ENCODE measurements around the gene EZH1. TPM values are rescaled to one million over a fixed set of nuclear protein-coding genes. Genes with fewer than 3 reads are reported as not detected.

The EZH1 gene
- total and polyA plus RNA-seq, 10 of the 15 experiments (the other 5 are each of a cell fraction or from before 2014, with no cell fraction given) = 6.1 to 43.3 (median 16.8) TPM

- TF ChIP-seq ATF3 (IDR thresholded peaks at IDR 0.05; ENCODE audit: borderline replicate concordance, extremely low read depth, low read depth, low read length) = no peak
Observed at GRCh38 chr17:42669977-42670788, 74.7 kb downstream of the EZH1 start (continued).

DNA sequence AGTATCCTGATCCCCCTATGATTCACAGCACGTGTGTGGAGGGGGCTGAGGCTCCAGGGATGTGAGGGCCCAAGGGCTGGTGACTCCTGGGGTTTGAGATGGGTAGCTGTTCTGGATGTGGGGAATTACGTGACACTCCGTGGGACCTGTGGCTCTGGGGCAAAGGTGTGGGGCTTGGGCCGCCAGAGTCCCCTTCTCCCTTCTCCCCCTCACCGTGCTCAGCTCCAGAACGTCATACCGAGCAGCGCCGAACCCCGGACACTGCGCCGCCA is 75.2 kb downstream of the EZH1 start:
- ATAC-seq (no peak), FAIRE-seq (no peak), DNase-seq (ENCODE audit: low read depth, low spot score) (no peak)
- H3K4me3 ChIP-seq = no peak overlapping the region
- POLR2A ChIA-PET = interaction anchor here (0.6 kb wide), 1 partner anchor 397 kb away, joined by 3 read pairs; no protein-coding TSS in a partner anchor
- no peak overlapping the region for H3K4me2 ChIP-seq (ENCODE audit: control insufficient read depth, insufficient read depth)
- H3K9ac ChIP-seq (ENCODE audit: control insufficient read depth, insufficient read depth, low read length) = no peak overlapping the region
- no peaks in the 10 kb centered on the region for H3K27me3 ChIP-seq (replicated peaks in 1 of 2; ENCODE audit: control insufficient read depth in 2 of 2, insufficient read depth in 2 of 2, low read length in 1 of 2)
- BruUV-seq (replicated peaks) = no TSS peak
- intact Hi-C loops (cut with micrococcal nuclease; ENCODE audit: unreplicated experiment) = no loop called here
- RAD21 ChIA-PET (ENCODE audit: unreplicated experiment) = interaction anchor here (1.0 kb wide), 1 partner anchor 51 kb away, joined by 3 read pairs; no protein-coding TSS in a partner anchor
- peaks cover 3% of the 10 kb centered on the region; the same call in 1 of the 2 replicates for H3K4me1 ChIP-seq (ENCODE audit: control insufficient read depth, insufficient read depth, low read length)
- peaks cover 8% of the 10 kb centered on the region for H3K79me2 ChIP-seq (ENCODE audit: control insufficient read depth, insufficient read depth, low read length)
- no peak overlapping the region for H2AFZ ChIP-seq (ENCODE audit: control insufficient read depth, low read depth, low read length)
- CTCF ChIA-PET = interaction anchor here (1.3 to 1.6 kb wide), 3 partner anchors 10 to 91 kb away, joined by 3 to 6 read pairs (median 3); partner anchors contain the start of genes RETREG3 and TUBG1
- in situ Hi-C loops (cut with MboI) = no loop called here
- SMC1A ChIA-PET (ENCODE audit: uncharacterized antibody, unreplicated experiment) = interaction anchor here (0.5 to 0.8 kb wide), 2 partner anchors 11 to 122 kb away, joined by 3 read pairs; no protein-coding TSS in a partner anchor
- no peaks in the 10 kb centered on the region for H4K20me1 ChIP-seq (ENCODE audit: control insufficient read depth, insufficient read depth)
- peaks cover 25 to 32% of the 10 kb centered on the region in 2 experiments; a peak in 3 of 4 replicates for H3K36me3 ChIP-seq (ENCODE audit: control insufficient read depth in 2 of 2, insufficient read depth in 2 of 2, low read length in 1 of 2)
- WGBS (ENCODE audit: insufficient coverage, insufficient replicate concordance, low lambda C conversion rate, missing lambda C conversion rate) = 90% methylated on average over 3 of the region's 12 CpGs
- no peaks in the 10 kb centered on the region for H3K9me3 ChIP-seq (replicated peaks; ENCODE audit: control insufficient read depth, insufficient read depth, low read length)
- TF ChIP-seq TCF3 (IDR thresholded peaks at IDR 0.05; ENCODE audit: borderline replicate concordance, insufficient read depth, low read depth, low read length) (no peak), KAT2A (conservative IDR thresholded peaks at IDR 0.05; ENCODE audit: control insufficient read depth, low read depth, low read length) (no peak), NKRF (conservative IDR thresholded peaks at IDR 0.05) (no peak), POLR2A (IDR thresholded peaks at IDR 0.05; ENCODE audit: low read depth, low read length) (peak; percentile 16; the same call in 1 of the 2 replicates), RAD51 (IDR thresholded peaks at IDR 0.05) (no peak)
- TF ChIP-seq, protein P1, sequence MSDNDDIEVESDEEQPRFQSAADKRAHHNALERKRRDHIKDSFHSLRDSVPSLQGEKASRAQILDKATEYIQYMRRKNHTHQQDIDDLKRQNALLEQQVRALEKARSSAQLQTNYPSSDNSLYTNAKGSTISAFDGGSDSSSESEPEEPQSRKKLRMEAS (IDR thresholded peaks at IDR 0.05; ENCODE audit: low read depth, low read length) = no peak
- no peak overlapping the region for H3K27ac ChIP-seq (ENCODE audit: control insufficient read depth, insufficient read depth)

All from GM12878 (cell line).